OCI-LY3 (cell line): ENCODE data around the gene TMEM97.

Experiments
- H2AFZ ChIP-seq: fragments of 200-600, 300-600 bp; shearing (Covaris generic); 2 replicates; pipeline ENCODE4 v1.6.0; 2014; ENCODE audit warnings: antibody characterized with exemption, low read depth, low read length
- H3K27ac ChIP-seq: fragments of 200-600, 300-600 bp; sonication (generic); 2 replicates; pipeline ENCODE4 v1.5.1; 2014; ENCODE audit warnings: mild to moderate bottlenecking, low read length, moderate library complexity, mixed read lengths
- H3K27me3 ChIP-seq: fragments of 200-600, 300-600 bp; sonication (generic); 2 replicates; pipeline ENCODE4 v1.6.1; 2014; ENCODE audit warnings: low read depth, low read length, mixed read lengths
- H3K36me3 ChIP-seq: fragments of 200-600, 300-600 bp; sonication (generic); replicated peaks from 2 replicates; pipeline ENCODE3; 2014; ENCODE audit warnings: low read depth, low read length, mixed read lengths
- H3K4me1 ChIP-seq: fragments of 300-600, 200-600 bp; sonication (generic); 2 replicates; pipeline ENCODE4 v1.6.1; 2014; ENCODE audit warnings: low read length, mixed read lengths
- H3K4me2 ChIP-seq: fragments of 200-600, 300-600 bp; sonication (generic); 2 replicates; pipeline ENCODE4 v1.6.1; 2014; ENCODE audit warnings: low read length, mixed read lengths
- H3K4me3 ChIP-seq: fragments of 300-600, 200-600 bp; sonication (generic); 2 replicates; pipeline ENCODE4 v1.5.1; 2014; ENCODE audit warnings: antibody characterized with exemption, mild to moderate bottlenecking, low read length, moderate library complexity
- H3K79me2 ChIP-seq: fragments of 300-600, 200-600 bp; shearing (Covaris generic); 2 replicates; pipeline ENCODE4 v1.6.1; 2014; ENCODE audit warnings: mild to moderate bottlenecking, low read length, mixed read lengths
- H3K9ac ChIP-seq: fragments of 300-600, 200-600 bp; shearing (Covaris generic); 2 replicates; pipeline ENCODE4 v1.6.0; 2014; ENCODE audit warnings: mild to moderate bottlenecking, low read length, moderate library complexity
- H3K9me3 ChIP-seq: fragments of 200-600, 300-600 bp; shearing (Covaris generic); 2 replicates; pipeline ENCODE4 v1.6.1; 2014; ENCODE audit warnings: low read length, mixed read lengths; ENCODE audit not compliant: insufficient read depth
- H4K20me1 ChIP-seq: fragments of 200-600, 300-600 bp; sonication (generic); 2 replicates; pipeline ENCODE4 v1.6.1; 2016; ENCODE audit warnings: low read length, mixed read lengths; ENCODE audit not compliant: insufficient read depth
- CTCF ChIP-seq: fragments of 200-600, 300-600 bp; sonication (generic); IDR thresholded peaks from 2 replicates; pipeline ENCODE4 v1.5.1; 2014; ENCODE audit warnings: antibody characterized with exemption, low read length, low read depth
- EZH2phosphoT487 ChIP-seq: fragments of 200-600 bp; shearing (Covaris generic); IDR thresholded peaks from 2 replicates; pipeline ENCODE4 v1.6.1; 2018; ENCODE audit warnings: antibody characterized with exemption, mixed run types, low read depth

The TMEM97 gene

DNA sequence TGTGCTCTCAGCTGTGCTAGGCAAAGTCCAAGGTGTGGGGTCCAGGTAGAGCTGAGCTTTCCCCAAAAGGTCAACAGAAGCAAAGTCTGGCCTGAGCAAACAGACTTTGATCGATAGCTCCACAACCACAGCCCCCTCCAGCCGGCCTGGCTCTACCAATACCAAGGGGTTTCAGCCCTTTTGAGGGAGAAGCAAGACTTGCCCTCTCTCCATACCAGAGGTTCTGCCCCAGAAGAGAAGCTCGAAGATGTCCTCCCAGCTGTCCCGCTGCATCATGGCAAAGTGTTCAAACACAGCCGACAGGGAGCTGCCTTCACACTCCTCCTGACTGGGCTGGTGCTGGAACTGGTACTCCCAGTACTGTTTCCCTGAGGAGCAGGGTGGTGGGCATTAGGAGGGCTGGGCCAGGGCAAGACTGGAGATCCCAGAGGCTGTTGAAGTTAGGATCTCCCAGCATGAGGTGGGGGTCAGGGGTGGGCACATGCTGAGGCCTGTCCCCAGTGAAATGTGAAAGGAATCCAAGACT lies 49.4 kb downstream of the TMEM97 start:
- Histone ChIP-seq H3K36me3 (peaks cover 3% of the 10 kb centered on the region), H3K4me2 (no peak overlapping the region), H3K9ac (no peak overlapping the region), H3K4me3 (no peak overlapping the region), H2AFZ (no peak overlapping the region), H3K9me3 (no peaks in the 10 kb centered on the region), H4K20me1 (peaks cover 9% of the 10 kb centered on the region; the same call in 1 of the 2 replicates), H3K4me1 (peaks cover 13% of the 10 kb centered on the region), H3K27ac (no peak overlapping the region), H3K27me3 (no peaks in the 10 kb centered on the region), H3K79me2 (peaks cover 16% of the 10 kb centered on the region)
- TF ChIP-seq CTCF (no peak), EZH2phosphoT487 (no peak)

DNA sequence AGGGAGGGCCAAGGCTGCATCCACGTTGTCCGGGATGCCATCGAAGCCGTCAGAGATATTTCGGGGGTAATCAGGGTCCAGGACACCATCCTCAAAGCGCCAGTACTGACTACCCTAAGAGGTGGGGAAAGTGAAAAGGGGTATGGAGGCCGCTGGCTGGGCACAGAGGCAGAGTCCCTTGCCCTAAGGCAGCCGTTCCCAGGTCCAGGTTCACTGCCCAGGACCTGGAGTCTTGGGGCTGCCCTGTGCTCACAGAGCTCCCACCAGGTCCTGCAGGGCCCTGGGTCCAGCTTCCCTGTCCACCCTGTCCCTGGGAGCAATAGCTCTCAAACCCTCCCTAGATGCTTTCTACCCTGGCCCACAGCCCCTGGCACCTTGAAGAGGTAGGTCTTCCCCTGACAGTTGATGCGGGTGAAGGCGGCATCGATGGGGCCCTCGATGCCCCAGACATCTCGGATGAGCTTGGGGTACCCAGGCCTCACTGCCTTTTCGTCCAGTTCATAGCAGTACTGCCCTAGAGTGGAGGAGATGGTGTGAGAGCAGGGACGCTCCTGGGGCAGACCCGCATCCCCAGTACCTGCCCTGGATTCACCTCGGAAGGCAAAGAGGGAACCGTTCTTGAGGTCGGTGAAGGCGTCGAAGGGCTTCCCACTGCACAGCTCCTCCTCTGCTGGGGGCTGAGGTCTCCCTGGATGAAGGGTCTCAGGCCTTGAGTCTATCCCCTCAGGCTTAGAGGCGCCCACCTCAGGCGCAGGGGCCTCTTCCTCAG lies 50.1 kb downstream of the TMEM97 start:
- peaks cover 23% of the 10 kb centered on the region for H3K79me2 ChIP-seq
- no peak overlapping the region for H3K9ac ChIP-seq
- no peaks in the 10 kb centered on the region for H3K36me3 ChIP-seq
- H2AFZ ChIP-seq, result no peak overlapping the region
- TF ChIP-seq EZH2phosphoT487 (no peak), CTCF (no peak)
- H3K4me1 ChIP-seq, result peaks cover 16% of the 10 kb centered on the region
- no peaks in the 10 kb centered on the region for H3K27me3 ChIP-seq
- peaks cover 12% of the 10 kb centered on the region; the same call in 1 of the 2 replicates for H4K20me1 ChIP-seq
- H3K4me2 ChIP-seq, result no peak overlapping the region
- H3K4me3 ChIP-seq, result no peak overlapping the region
- no peak overlapping the region for H3K27ac ChIP-seq
- H3K9me3 ChIP-seq, result no peaks in the 10 kb centered on the region

DNA sequence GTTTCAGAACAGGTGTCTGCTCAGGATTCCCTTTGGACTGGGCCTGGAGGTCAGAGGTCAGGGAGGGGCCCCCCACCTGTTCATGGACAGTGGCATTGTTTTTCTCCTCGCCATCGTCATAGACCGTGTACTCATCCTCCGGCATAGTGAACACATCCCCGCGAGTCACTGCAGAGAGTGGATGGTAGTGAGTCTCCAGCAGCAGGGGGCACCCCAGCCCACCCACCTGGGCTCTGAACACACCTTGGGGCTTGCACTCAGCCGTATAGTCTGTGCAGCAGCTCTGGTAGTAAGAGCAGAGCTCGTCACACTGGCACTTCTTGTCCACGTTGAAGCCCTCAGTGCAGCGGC lies 50.7 kb downstream of the TMEM97 start:
- no peak for TF ChIP-seq CTCF
- no peak for TF ChIP-seq EZH2phosphoT487
- no peak overlapping the region for H3K4me3 ChIP-seq
- peaks cover 12% of the 10 kb centered on the region; the same call in 1 of the 2 replicates for H4K20me1 ChIP-seq
- H2AFZ ChIP-seq, result no peak overlapping the region
- H3K27ac ChIP-seq, result no peak overlapping the region
- H3K4me1 ChIP-seq, result peaks cover 16% of the 10 kb centered on the region
- H3K9ac ChIP-seq, result no peak overlapping the region
- H3K79me2 ChIP-seq, result peaks cover 28% of the 10 kb centered on the region
- no peaks in the 10 kb centered on the region for H3K36me3 ChIP-seq
- H3K4me2 ChIP-seq, result no peak overlapping the region
- H3K9me3 ChIP-seq, result no peaks in the 10 kb centered on the region
- H3K27me3 ChIP-seq, result no peaks in the 10 kb centered on the region

DNA sequence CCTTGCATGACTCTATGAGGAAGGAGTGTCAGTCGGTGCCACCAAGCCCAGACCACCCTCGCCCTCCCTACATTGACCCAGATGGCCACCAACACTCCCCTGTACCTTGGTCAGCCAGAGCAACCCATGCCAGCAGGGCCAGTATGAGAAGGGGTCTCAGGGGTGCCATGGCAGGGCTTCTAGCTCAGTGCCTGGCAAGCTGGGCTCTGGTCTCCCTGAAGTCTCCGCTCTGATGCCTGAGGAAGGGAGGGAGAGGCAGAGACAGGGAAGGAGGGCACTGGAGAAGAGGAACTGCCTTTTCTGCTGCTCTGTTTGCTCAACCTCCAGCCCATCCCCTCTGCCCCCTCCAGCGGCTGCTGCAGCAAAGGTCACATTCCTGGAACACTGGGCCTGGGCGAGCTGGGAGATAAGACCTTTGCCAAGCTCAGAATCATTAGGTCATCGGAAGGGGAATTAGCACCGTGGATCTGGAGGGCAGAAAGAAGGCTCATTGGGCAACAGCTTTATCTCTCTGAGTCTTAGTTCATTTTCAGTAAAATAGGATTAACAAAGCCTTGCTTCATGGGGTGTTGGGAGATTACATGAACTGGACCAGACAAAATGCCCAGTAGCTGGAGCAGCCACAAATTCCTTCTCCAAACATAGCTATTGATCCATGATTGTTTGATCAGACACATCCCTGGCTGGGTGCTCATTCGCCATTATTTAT lies 51.2 kb downstream of the TMEM97 start, which contains the start of gene VTN:
VTN (minus strand) TSS at position 273 of the 709 bp plus-strand sequence; CDS start at position 169, 104 bp downstream.
- H3K9me3 ChIP-seq, result no peaks in the 10 kb centered on the region
- H3K4me2 ChIP-seq, result peak within 1 kb of the TSS; percentile 72
- H3K79me2 ChIP-seq, result peaks cover 31% of the 10 kb centered on the region
- no peaks in the 10 kb centered on the region for H3K27me3 ChIP-seq
- H4K20me1 ChIP-seq, result peaks cover 12% of the 10 kb centered on the region; the same call in 1 of the 2 replicates
- TF ChIP-seq CTCF (no peak), EZH2phosphoT487 (no peak)
- peak within 1 kb of the TSS; percentile 51 for H3K9ac ChIP-seq
- H3K27ac ChIP-seq, result peak within 1 kb of the TSS; percentile 36
- peak within 1 kb of the TSS; percentile 97 for H3K4me3 ChIP-seq
- H3K4me1 ChIP-seq, result peaks cover 16% of the 10 kb centered on the region
- no peaks in the 10 kb centered on the region for H3K36me3 ChIP-seq
- H2AFZ ChIP-seq, result peak within 1 kb of the TSS; percentile 48; the same call in 1 of the 2 replicates
